IMR-90 (cell line): ENCODE data around the gene TTC29. TPM values are rescaled to one million over a fixed set of nuclear protein-coding genes. Genes with fewer than 3 reads are reported as not detected.

Source experiments
- ATAC-seq: fragments of 200-7000 bp; cut with Tn5 transposase; 2 replicates; pipeline ENCODE4 v1.9.1; 2020; ENCODE audit warnings: low read depth, mild to moderate bottlenecking, moderate library complexity
- BruUV-seq: library from RNA; stranded (reverse); fragments of 400-500 nt; replicated peaks from 2 replicates; lab custom pipeline; 2021; lab: Mats Ljungman, UMichigan
- CTCF ChIA-PET: fragments of 300-600 bp; formaldehyde crosslinking; extraction: SDS; loops from one replicate; lab custom pipeline; 2021; ENCODE audit warnings: antibody characterized with exemption; lab: Yijun Ruan, JAX
- POLR2A ChIA-PET: fragments of 300-600 bp; sonication (Branson Sonifier 250); formaldehyde crosslinking; loops from one replicate; lab custom pipeline; 2022; ENCODE audit warnings: antibody characterized with exemption; ENCODE audit not compliant: unreplicated experiment; lab: Charles Lee
- DNase-seq: peaks from one replicate; pipeline ENCODE4 v3.0.0; 2013
- H2AFZ ChIP-seq: replicated peaks from 2 replicates; pipeline ENCODE3; 2013; ENCODE audit warnings: low read length, mild to moderate bottlenecking; ENCODE audit not compliant: poor library complexity
- H2AK5ac ChIP-seq: 2 replicates; pipeline ENCODE4 v1.6.1; 2013; ENCODE audit warnings: low read depth, low read length, inconsistent platforms
- H2AK9ac ChIP-seq: replicated peaks from 2 replicates; pipeline ENCODE3; 2013; ENCODE audit warnings: mild to moderate bottlenecking, low read depth, low read length, moderate library complexity; ENCODE audit not compliant: poor library complexity
- H2BK120ac ChIP-seq: 2 replicates; pipeline ENCODE4 v1.6.1; 2013; ENCODE audit warnings: low read depth, low read length, inconsistent platforms
- H2BK15ac ChIP-seq: 3 replicates; pipeline ENCODE4 v1.6.1; 2013; ENCODE audit warnings: low read depth, low read length, inconsistent platforms
- H2BK20ac ChIP-seq: 2 replicates; pipeline ENCODE4 v1.6.1; 2013; ENCODE audit warnings: low read depth, mild to moderate bottlenecking, inconsistent platforms, low read length, moderate library complexity
- H2BK5ac ChIP-seq: 2 replicates; pipeline ENCODE4 v1.6.1; 2013; ENCODE audit warnings: mild to moderate bottlenecking, low read depth, low read length, inconsistent platforms; ENCODE audit not compliant: poor library complexity, severe bottlenecking
- H3K14ac ChIP-seq: replicated peaks from 2 replicates; pipeline ENCODE4 v1.6.1; 2013; ENCODE audit warnings: low read depth, low read length, inconsistent platforms
- H3K18ac ChIP-seq: 2 replicates; pipeline ENCODE4 v1.6.1; 2013; ENCODE audit warnings: low read depth, low read length, control low read depth
- H3K23ac ChIP-seq: 2 replicates; pipeline ENCODE4 v1.6.1; 2013; ENCODE audit warnings: low read depth, low read length, inconsistent platforms
- H3K27ac ChIP-seq: 2 replicates; pipeline ENCODE4 v1.5.1; 2013; ENCODE audit warnings: mild to moderate bottlenecking, control low read depth, low read length; ENCODE audit not compliant: insufficient read depth
- H3K27me3 ChIP-seq: 2 replicates; pipeline ENCODE4 v1.6.1; 2013; ENCODE audit warnings: low read length; ENCODE audit not compliant: control insufficient read depth, insufficient read depth
- H3K36me3 ChIP-seq: 2 replicates; pipeline ENCODE4 v1.6.1; 2013; ENCODE audit warnings: low read length, mixed read lengths; ENCODE audit not compliant: control insufficient read depth, insufficient read depth
- H3K4ac ChIP-seq: 2 replicates; pipeline ENCODE4 v1.6.1; 2013; ENCODE audit warnings: low read depth, low read length, inconsistent platforms
- H3K4me1 ChIP-seq: 2 replicates; pipeline ENCODE4 v1.6.1; 2013; ENCODE audit warnings: low read length, mixed read lengths; ENCODE audit not compliant: control insufficient read depth, insufficient read depth
- H3K4me2 ChIP-seq: 2 replicates; pipeline ENCODE4 v1.6.1; 2013; ENCODE audit warnings: low read depth, mild to moderate bottlenecking, control low read depth, low read length, moderate library complexity
- H3K4me3 ChIP-seq: 2 replicates; pipeline ENCODE4 v1.5.1; 2013; ENCODE audit warnings: low read depth, mild to moderate bottlenecking, control low read depth, low read length, moderate library complexity; ENCODE audit not compliant: insufficient read depth
- H3K56ac ChIP-seq: 2 replicates; pipeline ENCODE4 v1.6.1; 2013; ENCODE audit warnings: low read length, inconsistent platforms; ENCODE audit not compliant: insufficient read depth; ENCODE audit errors: extremely low read depth
- H3K79me1 ChIP-seq, 2 experiments: 2 replicates each; pipeline ENCODE4 v1.6.1; 2013; ENCODE audit warnings: low read length in 2 of 2, inconsistent platforms in 1 of 2, low read depth in 1 of 2
- H3K9ac ChIP-seq: 2 replicates; pipeline ENCODE4 v1.6.1; 2013; ENCODE audit warnings: low read depth, low read length, control low read depth
- H3K9me1 ChIP-seq: 2 replicates; pipeline ENCODE4 v1.6.1; 2013; ENCODE audit warnings: low read length, inconsistent platforms; ENCODE audit not compliant: insufficient read depth
- H3K9me3 ChIP-seq: 2 replicates; pipeline ENCODE4 v1.6.1; 2013; ENCODE audit warnings: low read length; ENCODE audit not compliant: control insufficient read depth, insufficient read depth
- H4K20me1 ChIP-seq: 2 replicates; pipeline ENCODE4 v1.6.1; 2013; ENCODE audit warnings: low read length, inconsistent platforms; ENCODE audit not compliant: insufficient read depth
- H4K5ac ChIP-seq: 2 replicates; pipeline ENCODE4 v1.6.1; 2013; ENCODE audit warnings: mild to moderate bottlenecking, low read depth, low read length, control low read depth
- H4K8ac ChIP-seq, 2 experiments: 2 replicates each; pipeline ENCODE4 v1.6.1; 2013; ENCODE audit warnings: low read depth in 2 of 2, low read length in 2 of 2, control low read depth in 1 of 2, inconsistent platforms in 1 of 2
- H4K91ac ChIP-seq: 2 replicates; pipeline ENCODE4 v1.6.1; 2013; ENCODE audit warnings: low read depth, low read length, inconsistent platforms; ENCODE audit not compliant: insufficient read depth
- BHLHE40 ChIP-seq: fragments of 150-350 bp; IDR thresholded peaks from 2 replicates; pipeline ENCODE4 v1.6.1; 2016; ENCODE audit warnings: mild to moderate bottlenecking, low read depth, low read length
- CEBPB ChIP-seq: IDR thresholded peaks from 2 replicates; pipeline ENCODE4 v1.6.1; 2012; ENCODE audit warnings: low read depth, low read length, improper control_type of control experiment
- CHD1 ChIP-seq: IDR thresholded peaks from 2 replicates; pipeline ENCODE4 v1.6.1; 2012; ENCODE audit warnings: low read depth, low read length, improper control_type of control experiment
- CTCF ChIP-seq: conservative IDR thresholded peaks from 2 replicates; pipeline ENCODE4 v1.5.1; 2012; ENCODE audit warnings: mild to moderate bottlenecking, low read depth, low read length, improper control_type of control experiment
- ELK1 ChIP-seq: fragments of 150-350 bp; IDR thresholded peaks from 2 replicates; pipeline ENCODE4 v1.6.1; 2016; ENCODE audit warnings: low read depth, mild to moderate bottlenecking, low read length, moderate library complexity, borderline replicate concordance
- FOS ChIP-seq: fragments of 150-350 bp; IDR thresholded peaks from 2 replicates; pipeline ENCODE4 v1.6.1; 2016; ENCODE audit warnings: low read depth, low read length
- MAFK ChIP-seq: IDR thresholded peaks from 2 replicates; pipeline ENCODE4 v1.6.1; 2012; ENCODE audit warnings: low read depth, low read length, improper control_type of control experiment
- MAZ ChIP-seq: IDR thresholded peaks from 2 replicates; pipeline ENCODE4 v1.6.1; 2012; ENCODE audit warnings: low read depth, mild to moderate bottlenecking, low read length, improper control_type of control experiment, moderate library complexity, borderline replicate concordance
- MXI1 ChIP-seq: IDR thresholded peaks from 2 replicates; pipeline ENCODE4 v1.6.1; 2012; ENCODE audit warnings: low read depth, mild to moderate bottlenecking, low read length, moderate library complexity, borderline replicate concordance
- NFE2L2 ChIP-seq: fragments of 150-350 bp; IDR thresholded peaks from 2 replicates; pipeline ENCODE4 v1.6.1; 2016; ENCODE audit warnings: low read depth, mild to moderate bottlenecking, low read length
- POLR2A ChIP-seq: IDR thresholded peaks from 2 replicates; pipeline ENCODE4 v1.6.1; 2012; ENCODE audit warnings: mild to moderate bottlenecking, low read depth, low read length
- RAD21 ChIP-seq: IDR thresholded peaks from 2 replicates; pipeline ENCODE4 v1.6.1; 2012; ENCODE audit warnings: low read length, improper control_type of control experiment
- RCOR1 ChIP-seq: IDR thresholded peaks from 2 replicates; pipeline ENCODE4 v1.6.1; 2012; ENCODE audit warnings: mild to moderate bottlenecking, low read length, improper control_type of control experiment; ENCODE audit not compliant: insufficient replicate concordance
- RFX5 ChIP-seq: IDR thresholded peaks from 2 replicates; pipeline ENCODE4 v1.8.0; 2012; ENCODE audit warnings: low read depth, mild to moderate bottlenecking, low read length, moderate library complexity
- SMC3 ChIP-seq: fragments of 150-350 bp; IDR thresholded peaks from 2 replicates; pipeline ENCODE4 v1.6.1; 2016; ENCODE audit warnings: low read depth, mild to moderate bottlenecking, antibody characterized with exemption, low read length, moderate library complexity
- USF2 ChIP-seq: fragments of 150-350 bp; IDR thresholded peaks from 2 replicates; pipeline ENCODE4 v1.6.1; 2017; ENCODE audit warnings: mild to moderate bottlenecking, antibody characterized with exemption, low read length, low read depth
- WGBS, 2 experiments: methylation state at CpG; one replicate each; pipeline versions ENCODE4 v1.1.5 to v1.1.7; 2013; ENCODE audit warnings: missing lambda C conversion rate in 2 of 2; ENCODE audit not compliant: insufficient read length in 1 of 2; ENCODE audit errors: extremely low coverage in 2 of 2; 5-methylcytosine and 5-hydroxymethylcytosine counted together
- dilution Hi-C: fragments of 300-500 bp; cut with HindIII; formaldehyde crosslinking; loops from one replicate; pipeline ENCODE4 v1.14.3; 2018; ENCODE audit warnings: low sequenced_read_pairs; ENCODE audit not compliant: unreplicated experiment
- in situ Hi-C: fragments of 300-500 bp; cut with MboI; formaldehyde crosslinking; loops from 3 replicates; pipeline ENCODE4 v1.14.3; 2019; ENCODE audit warnings: low sequenced_read_pairs, inconsistent platforms, mixed read lengths
- intact Hi-C: fragments of 100-400 bp; cut with micrococcal nuclease; formaldehyde crosslinking; loops from 2 replicates; pipeline ENCODE4 v1.10.0; 2022
- polyA plus RNA-seq, 3 experiments: library from polyadenylated mRNA; depleted of rRNA; stranded (reverse); fragments of >200 nt; gene quantifications; 2 replicates each; pipeline ENCODE4 v1.2.3, GENCODE V29; 2012; ENCODE audit warnings: low replicate concordance in 1 of 3
- total RNA-seq: library from RNA; depleted of rRNA; stranded (reverse); fragments of >200 nt; gene quantifications from 2 replicates; pipeline ENCODE4 v1.2.3, GENCODE V29; 2012

Gene TTC29
- total and polyA plus RNA-seq, 2 of the 4 experiments (the other 2 are of a cell fraction) = not detected

GRCh38 chr4:146976145-146976544 is 30.5 kb upstream of the TTC29 start:
- Histone ChIP-seq H3K9me3 (no peaks in the 10 kb centered on the region), H4K91ac (no peak overlapping the region), H3K27me3 (no peaks in the 10 kb centered on the region; the same call in 1 of the 2 replicates), H4K8ac (no peak overlapping the region), H3K56ac (no peak overlapping the region), H2BK15ac (no peak overlapping the region), H3K27ac (no peak overlapping the region), H2AFZ (no peak overlapping the region), H3K18ac (no peak overlapping the region), H3K4me2 (no peak overlapping the region), H3K4me1 (no peaks in the 10 kb centered on the region), H2BK120ac (no peak overlapping the region), H2AK9ac (no peak overlapping the region), H3K14ac (no peak overlapping the region), H3K4me3 (no peak overlapping the region), H3K9ac (no peak overlapping the region), H4K20me1 (no peaks in the 10 kb centered on the region), H2BK5ac (no peak overlapping the region), H4K5ac (no peak overlapping the region), H2AK5ac (no peak overlapping the region), H2BK20ac (no peak overlapping the region), H3K4ac (no peak overlapping the region), H3K36me3 (no peaks in the 10 kb centered on the region), H3K23ac (no peak overlapping the region), H3K79me1 (no peaks in the 10 kb centered on the region), H3K9me1 (no peaks in the 10 kb centered on the region)
- no peak for DNase-seq
- POLR2A ChIA-PET = no interaction called here
- no TSS peak for BruUV-seq
- no peak for TF ChIP-seq MAFK
- TF ChIP-seq RFX5 = no peak
- TF ChIP-seq MXI1 = no peak
- TF ChIP-seq RCOR1 = no peak
- TF ChIP-seq USF2 = no peak
- TF ChIP-seq CHD1 = no peak
- TF ChIP-seq BHLHE40 = no peak
- no peak for TF ChIP-seq MAZ
- no peak for TF ChIP-seq FOS
- no peak for TF ChIP-seq ELK1
- TF ChIP-seq POLR2A = no peak
- TF ChIP-seq NFE2L2 = no peak
- no peak for TF ChIP-seq RAD21
- no peak for TF ChIP-seq CTCF
- TF ChIP-seq SMC3 = no peak
- TF ChIP-seq CEBPB = no peak
- dilution Hi-C loops = no loop called here
- intact Hi-C loops = no loop called here
- in situ Hi-C loops = no loop called here
- CTCF ChIA-PET = no interaction called here
- no CpG with 5 or more reads among the region's 1 CpG for WGBS, 2 experiments
- ATAC-seq = no peak
